NCI-H1417 treated with DMSO at 0.1 percent for 48 hours (cell line): ENCODE results near the gene LCN9.

Experiments used
- DNase-seq: peaks from one replicate; lab custom pipeline; 2025; lab: John Stamatoyannopoulos, UW

LCN9 gene

GRCh38 chr9:135698767-135699166, 35.7 kb downstream of the LCN9 start:
- DNase-seq: no peak

DNA sequence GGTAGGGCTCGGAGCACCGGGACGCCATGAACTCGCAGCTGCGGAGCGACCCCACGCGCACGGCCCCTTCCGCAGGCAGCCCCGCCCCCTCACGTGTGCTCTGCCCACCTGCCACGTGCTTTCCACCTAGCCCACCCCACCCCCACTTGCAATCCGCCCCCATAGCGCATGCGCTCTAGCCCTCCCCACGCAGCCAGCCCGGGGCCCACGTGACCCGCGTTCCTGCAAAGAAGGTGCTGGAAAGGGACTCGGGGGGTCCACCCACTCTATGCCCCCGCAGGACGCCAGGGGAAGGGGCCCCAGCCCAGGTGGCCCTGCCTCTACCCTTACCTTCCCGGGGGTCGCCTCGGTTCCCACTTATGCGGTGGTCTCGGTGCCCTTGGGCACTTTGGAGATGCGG, 36.3 kb downstream of the LCN9 start, which contains the start of gene SOHLH1:
Gene SOHLH1 (minus strand): TSS at position 42 of the 400 bp plus-strand sequence. CDS start 14 bp downstream, at position 28.
- no peak for DNase-seq

GRCh38 chr9:135700525-135700924, 37.4 kb downstream of the LCN9 start:
- DNase-seq: no peak

DNA sequence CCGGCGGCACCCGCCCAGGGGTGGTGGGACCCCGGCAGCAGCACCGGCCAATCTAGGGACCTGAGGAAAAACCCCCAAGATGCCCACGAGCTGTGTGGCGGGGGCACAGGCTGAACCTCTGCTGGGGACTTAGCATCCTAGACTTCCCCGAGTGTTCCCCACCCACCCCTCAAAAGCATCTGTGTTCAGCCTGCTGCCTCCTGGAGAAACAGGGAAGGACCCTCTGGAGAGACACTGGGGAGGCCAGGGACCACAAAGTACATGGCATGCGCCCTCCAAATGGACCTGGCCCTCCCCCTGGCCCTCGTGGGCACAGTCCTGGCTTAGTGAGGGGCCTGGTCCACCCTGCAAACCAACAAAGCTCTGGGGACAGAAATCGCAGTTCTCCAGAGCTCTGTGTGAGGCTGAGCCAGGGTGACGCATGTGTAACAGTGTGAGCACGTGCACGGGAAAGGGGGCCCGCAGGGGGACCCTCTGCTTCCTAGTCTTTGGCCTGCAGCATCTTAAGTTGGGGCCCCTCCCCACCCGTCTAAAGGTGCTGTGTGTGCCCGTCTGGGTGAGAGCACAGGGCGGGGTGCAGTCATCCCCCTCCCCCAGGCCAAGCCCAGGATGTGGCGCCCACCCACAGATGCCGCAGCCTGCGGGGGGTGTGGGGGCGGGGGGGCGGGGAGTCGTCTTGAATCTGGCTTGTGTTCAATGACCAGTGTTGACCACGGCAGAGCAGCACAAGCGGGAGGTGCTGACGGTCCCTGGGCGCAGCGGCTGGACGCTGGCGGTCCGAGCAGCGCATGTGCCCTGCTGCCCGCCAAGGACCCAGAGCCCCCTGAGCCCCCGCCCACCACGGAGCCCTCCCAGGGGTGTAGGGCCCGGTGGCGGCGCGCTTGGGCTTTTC, 38.2 kb downstream of the LCN9 start:
- no peak for DNase-seq

DNA sequence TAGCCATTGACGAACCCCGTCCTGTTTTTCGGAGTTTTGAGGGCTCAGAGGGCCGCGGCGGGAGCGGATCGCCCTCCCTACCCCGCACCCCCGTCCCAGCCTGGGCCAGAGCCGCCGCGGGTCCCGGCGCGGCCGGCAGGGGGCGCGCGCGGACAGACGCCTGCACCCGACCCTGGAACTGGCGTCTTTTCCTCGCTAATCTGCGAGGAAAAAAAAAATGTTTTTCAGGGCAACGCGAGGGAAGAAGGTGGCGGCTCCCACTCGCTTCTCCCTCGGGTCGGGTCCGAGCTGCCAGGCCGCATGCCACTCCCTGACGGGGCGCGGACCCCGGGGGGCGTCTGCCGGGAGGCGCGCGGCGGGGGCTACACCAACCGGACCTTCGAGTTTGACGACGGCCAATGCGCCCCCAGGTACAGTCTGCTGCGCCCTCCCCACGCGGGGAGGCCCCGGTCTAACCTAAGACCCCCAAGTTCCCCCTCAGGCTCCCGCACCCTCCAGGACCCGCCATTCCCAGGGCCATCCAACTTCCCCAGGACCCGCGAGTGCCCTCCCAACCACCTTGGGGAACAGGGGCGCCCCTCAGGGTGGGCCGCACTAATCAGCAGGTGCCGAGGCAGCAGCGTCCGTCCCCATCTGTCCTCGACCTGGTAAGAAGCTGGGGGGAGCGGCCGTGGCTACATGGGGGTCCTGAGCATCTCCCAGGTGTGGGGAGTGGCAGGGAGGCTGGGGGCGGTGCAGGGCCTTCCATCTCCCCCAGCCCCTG, 39.0 kb downstream of the LCN9 start, which contains the start of gene KCNT1:
Gene KCNT1 (plus strand): TSS at position 227 of the 763 bp plus-strand sequence. CDS start 74 bp downstream, at position 301.
- DNase-seq: no peak

DNA sequence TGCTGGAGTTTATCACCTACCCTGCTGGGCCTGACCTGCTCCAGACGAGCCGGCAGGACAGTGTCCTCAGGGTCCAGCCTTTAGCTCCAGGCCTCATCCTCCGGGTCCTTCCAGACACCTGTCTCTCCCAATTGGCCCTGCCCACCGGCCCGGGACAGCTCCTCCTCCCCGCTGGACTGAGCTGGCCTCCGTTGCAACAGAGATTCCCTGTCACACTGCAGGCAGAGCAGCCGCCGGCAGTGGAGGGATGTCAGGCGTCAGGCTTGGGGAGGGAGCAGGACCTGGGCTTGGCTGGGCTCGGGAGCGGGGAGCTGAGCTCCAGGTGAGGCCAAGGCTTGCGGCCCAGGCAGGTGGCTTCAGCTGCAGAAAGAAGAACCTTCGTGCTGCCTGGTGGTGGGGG, 40.6 kb downstream of the LCN9 start:
- DNase-seq: no peak

GRCh38 chr9:135704483-135704882, 41.4 kb downstream of the LCN9 start:
- DNase-seq: no peak

DNA sequence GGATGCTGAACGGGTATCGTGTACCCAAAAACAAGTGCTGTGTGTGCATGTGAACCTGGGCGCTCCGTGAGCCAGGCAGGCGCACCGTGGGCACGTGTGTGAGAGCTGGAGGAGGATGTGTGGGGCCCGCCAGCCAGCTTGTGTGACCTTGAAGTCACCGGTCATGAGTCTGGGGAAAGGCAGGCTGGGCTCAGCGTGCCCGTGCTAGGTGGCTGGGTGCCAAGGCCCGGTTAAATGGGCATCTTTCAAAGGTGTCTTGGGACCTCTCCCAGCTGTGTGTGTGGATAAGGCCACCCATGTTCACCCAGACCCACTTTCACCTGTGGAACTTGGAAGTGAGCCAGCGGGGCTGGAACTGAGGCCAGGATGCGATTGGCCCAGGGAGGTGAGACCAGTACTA, 42.3 kb downstream of the LCN9 start:
- DNase-seq: no peak

- no peak for DNase-seq
Measured at GRCh38 chr9:135706288-135706687, 43.2 kb downstream of the LCN9 start.

DNA sequence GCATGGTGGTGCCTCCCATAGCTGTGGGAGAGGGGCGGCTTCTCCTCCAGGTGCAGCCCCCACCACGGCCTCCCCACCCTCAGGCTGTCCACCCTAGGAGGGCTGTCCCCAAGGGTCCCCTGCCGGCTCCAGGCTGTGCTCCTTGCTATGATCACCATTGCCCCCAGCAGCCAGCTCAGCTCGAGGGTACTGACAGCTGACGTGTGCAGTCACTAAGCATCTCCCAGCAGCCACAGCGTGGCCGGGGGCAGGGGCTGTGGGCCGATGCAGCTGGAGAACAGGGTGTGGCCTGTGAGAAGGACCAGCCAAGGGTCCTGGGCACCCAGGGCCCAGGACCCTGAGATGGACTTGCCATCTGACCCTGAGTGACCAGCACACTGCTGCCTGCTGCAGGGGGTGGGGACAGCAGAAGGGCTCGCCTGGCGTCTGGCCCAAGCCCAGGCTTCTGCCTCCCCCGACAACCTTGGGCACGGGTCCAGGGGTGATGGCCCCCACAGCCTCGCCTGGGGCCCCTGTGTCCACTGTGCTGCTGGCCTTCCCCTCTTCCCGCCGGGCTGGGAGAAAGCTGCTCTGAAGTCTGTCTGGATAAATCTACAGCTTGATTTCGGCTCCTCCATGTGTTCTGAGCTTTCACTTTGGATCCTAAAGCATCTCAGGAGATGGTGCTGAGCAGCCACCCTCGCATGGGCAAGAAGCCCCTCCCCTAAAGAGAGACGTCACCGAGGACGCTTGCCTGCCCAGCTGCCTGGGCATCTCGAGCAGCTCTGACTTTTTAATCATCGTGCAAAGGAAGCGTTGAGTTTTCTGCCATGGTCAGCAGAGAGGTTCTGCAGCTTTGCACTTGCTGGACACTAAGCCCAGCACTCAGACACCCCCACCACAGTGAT, 44.4 kb downstream of the LCN9 start:
- DNase-seq: no peak

DNA sequence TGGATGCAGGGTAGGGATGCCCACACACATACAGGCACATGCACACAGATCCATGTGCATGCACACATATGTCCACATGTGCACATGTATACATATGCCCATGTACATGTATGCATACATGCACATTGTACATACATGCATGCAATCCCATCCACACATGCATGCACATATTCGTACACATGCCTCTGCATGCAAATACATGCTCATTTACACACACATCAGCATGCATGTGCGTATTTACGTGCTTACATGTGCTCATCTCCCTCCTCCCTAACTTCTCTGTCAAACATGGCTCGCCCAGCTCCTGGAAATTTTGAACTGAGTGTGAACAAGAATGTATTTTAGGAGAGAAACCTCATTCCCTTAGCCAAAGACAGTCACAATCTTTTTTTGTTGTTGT, 45.1 kb downstream of the LCN9 start:
- no peak for DNase-seq

DNA sequence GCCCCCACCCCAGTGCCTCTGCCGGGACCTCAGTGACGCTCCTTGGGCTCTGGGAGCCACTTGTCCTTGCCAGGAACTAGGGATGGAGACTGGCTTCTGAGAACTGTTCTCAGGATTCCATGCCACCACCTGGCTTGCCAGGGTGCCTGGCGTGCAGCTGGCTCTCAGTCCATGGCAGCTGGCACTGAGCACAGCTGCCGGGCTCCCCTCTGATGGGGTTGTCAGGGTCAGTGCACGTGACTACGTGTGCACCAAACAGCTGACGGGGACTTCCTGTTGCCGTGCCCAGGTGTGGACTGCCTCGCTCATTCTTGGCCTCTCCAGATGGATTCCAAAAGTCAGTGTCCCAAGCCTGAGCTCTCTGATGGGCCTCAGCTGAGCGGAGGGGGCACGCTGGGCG, 48.3 kb downstream of the LCN9 start:
- DNase-seq: no peak

DNA sequence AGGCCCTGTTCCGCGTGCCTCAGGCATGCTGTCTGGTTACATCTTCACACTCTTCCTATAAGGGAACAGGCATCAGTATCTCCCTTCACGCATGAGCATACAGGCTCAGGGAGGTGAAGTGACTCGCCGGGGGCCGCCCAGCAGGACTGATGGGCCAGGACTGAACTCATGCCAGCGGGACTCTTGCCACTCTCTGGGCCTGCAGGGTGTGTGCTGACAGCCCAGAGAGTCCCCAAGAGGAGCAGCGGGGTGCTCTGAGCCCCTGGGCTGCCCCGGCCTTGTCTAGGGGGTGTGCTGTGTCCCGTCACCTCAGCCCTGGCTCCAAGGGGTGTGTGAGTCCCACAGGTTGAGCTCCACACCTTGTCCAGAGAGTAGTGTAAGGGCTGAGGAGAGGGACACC, 48.8 kb downstream of the LCN9 start:
- DNase-seq: no peak

DNA sequence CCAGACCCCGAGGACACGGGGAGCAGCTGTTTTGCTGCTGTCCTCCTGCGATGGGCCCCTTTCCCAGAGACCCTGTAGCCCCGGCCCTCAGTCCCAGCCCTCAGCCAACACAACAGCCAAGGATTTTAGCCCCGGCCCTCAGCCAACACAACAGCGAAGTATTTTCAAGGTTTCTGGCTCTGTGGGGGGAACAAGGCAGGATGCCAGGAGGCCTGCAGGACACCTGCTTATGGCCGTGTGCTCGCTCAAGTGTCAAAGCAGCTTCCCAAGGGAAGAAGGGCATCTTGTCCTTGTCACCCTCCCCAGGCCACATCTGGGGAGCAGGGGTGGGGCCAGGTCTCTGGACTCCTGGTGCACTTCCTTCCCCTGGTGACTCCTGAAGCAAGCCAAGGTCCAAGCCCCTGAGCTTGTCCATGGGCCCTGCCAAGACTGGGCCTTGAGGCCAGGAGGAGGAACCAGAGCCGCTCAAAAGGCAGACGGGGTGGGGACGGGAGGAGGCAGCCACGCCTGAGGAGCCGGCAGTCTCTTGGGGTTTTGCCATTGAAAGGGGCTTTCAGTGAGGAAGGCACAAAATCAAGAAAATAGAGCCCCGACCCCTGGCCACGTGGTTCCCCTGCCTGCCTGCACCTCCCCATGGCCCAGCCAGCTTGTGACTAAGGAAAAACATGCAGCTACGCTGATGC, 49.6 kb downstream of the LCN9 start:
- DNase-seq: no peak

DNA sequence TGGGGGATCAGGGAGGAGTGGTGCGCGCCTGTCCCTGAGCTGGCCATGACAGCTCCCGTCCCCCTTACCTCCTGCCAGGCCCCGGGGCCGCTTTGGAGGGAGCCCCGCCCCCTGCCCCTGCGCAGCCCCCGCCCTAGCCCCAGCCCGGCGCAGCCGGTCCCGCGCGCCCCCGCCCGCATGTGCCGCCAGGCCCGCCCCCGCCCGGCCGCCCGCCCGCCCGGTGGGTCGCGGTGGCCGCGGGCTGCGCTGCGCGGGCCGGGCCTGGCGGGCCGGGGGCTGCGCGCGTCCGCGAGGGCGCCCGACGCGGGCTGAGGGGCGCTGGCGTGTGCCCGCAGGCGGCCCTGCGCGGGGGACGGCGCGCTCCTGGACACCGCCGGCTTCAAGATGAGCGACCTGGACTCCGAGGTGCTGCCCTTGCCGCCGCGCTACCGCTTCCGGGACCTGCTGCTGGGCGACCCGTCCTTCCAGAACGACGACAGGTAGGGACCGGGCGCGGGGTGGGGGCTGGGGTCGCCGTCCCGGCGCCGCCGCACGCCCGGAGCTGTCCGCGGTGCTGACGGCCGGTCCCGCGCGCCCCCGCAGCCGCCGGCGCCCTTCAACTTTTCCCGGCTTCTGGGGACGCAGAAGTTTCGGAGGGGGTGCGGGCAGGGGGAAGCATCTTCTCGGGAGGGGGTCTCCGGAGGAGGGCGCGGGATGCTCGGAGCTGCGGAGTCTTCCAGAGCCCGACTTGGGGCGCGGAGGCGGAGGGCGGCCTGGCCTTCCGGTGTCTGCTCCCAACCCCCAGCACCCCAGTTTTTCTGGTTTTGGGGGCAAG, 51.3 kb downstream of the LCN9 start:
- no peak for DNase-seq

DNA sequence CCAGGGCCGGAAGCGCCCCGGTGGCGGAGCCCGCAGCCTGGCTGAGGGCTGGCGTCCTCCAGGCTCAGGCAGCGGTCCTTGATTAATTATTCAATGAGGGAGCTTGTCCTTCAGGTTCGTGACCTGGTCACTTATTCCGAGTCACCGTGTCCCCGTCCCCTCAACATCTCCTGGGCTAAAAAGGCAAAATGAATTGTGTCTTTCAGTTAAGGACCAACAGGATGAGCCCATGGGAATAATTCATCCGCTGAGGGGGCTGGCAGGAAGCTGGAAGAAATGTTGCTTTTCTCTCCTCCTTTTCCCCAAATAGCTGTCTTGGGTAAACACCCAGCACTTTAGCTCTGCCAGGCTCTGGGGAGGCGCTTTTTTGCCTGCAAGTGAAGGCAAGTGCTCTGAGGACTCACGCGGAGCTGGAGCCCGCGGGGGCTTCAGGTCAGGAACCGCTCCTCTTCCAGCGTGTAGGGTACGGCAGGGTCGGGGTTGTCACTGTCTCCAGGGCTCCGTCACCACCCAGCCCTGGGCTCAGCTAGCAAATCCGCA, 52.0 kb downstream of the LCN9 start:
- DNase-seq: no peak

DNA sequence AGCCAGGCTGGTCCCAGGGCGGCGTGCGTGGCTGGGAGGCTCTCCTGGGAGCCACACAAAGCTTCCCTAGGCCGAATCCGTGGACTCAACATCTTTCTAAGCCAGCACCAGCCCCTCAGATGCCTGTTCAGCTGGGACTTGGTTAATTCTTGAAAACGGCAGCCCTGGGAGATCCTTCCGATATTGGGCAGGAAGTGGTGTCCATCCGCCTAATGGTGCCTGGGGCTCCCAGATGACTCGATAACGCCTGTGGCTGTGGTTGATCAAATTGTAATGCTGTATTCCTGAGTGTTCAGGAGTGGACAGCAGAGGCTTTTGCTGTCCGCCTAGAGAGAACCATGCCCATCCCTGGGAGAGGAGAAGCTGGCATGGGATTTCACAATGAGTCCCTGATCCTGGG, 52.9 kb downstream of the LCN9 start:
- DNase-seq: no peak
